ENCODE data around the gene SNPH.

Gene SNPH

GRCh38 chr20:1269850-1270249 is 3.8 kb downstream of the SNPH start:
- DNase-seq (ENCODE audit: extremely low spot score), result no peak
- TF ChIP-seq CTCF (IDR thresholded peaks at IDR 0.05; ENCODE audit: control extremely low read depth, extremely low read depth, low read depth, missing control alignments), result no peak
- ChIA-PET CTCF (no interaction called here), POLR2A (no interaction called here)

GRCh38 chr20:1272368-1273100 is 6.4 kb downstream of the SNPH start:
- POLR2A ChIA-PET, result no interaction called here
- CTCF ChIA-PET, result interaction anchor here (0.7 to 1.4 kb wide), 3 partner anchors 9 to 61 kb away, joined by 3 read pairs; no protein-coding TSS in a partner anchor
- TF ChIP-seq CTCF (IDR thresholded peaks at IDR 0.05; ENCODE audit: control extremely low read depth, extremely low read depth, low read depth, missing control alignments), result no peak
- no peak for DNase-seq (ENCODE audit: extremely low spot score)

GRCh38 chr20:1273366-1273765 is 7.3 kb downstream of the SNPH start:
- no peak for DNase-seq (ENCODE audit: extremely low spot score)
- ChIA-PET CTCF (interaction anchor here (1.3 to 1.4 kb wide), 2 partner anchors 13 to 61 kb away, joined by 3 to 4 read pairs; no protein-coding TSS in a partner anchor), POLR2A (no interaction called here)
- TF ChIP-seq CTCF (IDR thresholded peaks at IDR 0.05; ENCODE audit: control extremely low read depth, extremely low read depth, low read depth, missing control alignments), result no peak

GRCh38 chr20:1274485-1275311 is 8.6 kb downstream of the SNPH start:
- DNase-seq (ENCODE audit: extremely low spot score), result no peak
- CTCF ChIA-PET, result interaction anchor here (1.1 to 1.4 kb wide), 4 partner anchors 8 to 164 kb away, joined by 3 to 4 read pairs (median 3); no protein-coding TSS in a partner anchor
- TF ChIP-seq CTCF (IDR thresholded peaks at IDR 0.05; ENCODE audit: control extremely low read depth, extremely low read depth, low read depth, missing control alignments), result no peak
- POLR2A ChIA-PET, result no interaction called here

GRCh38 chr20:1275919-1276318 is 9.8 kb downstream of the SNPH start:
- TF ChIP-seq CTCF (IDR thresholded peaks at IDR 0.05; ENCODE audit: control extremely low read depth, extremely low read depth, low read depth, missing control alignments), result no peak
- ChIA-PET POLR2A (interaction anchor here (0.6 kb wide), 1 partner anchor 432 kb away, joined by 6 read pairs; no protein-coding TSS in a partner anchor), CTCF (interaction anchor here (0.8 to 1.2 kb wide), 3 partner anchors 11 to 163 kb away, joined by 3 to 4 read pairs (median 3); no protein-coding TSS in a partner anchor)
- DNase-seq (ENCODE audit: extremely low spot score), result no peak

- POLR2A ChIA-PET, result no interaction called here
- TF ChIP-seq CTCF (IDR thresholded peaks at IDR 0.05; ENCODE audit: control extremely low read depth, extremely low read depth, low read depth, missing control alignments), result no peak
- CTCF ChIA-PET, result no interaction called here
- no peak for DNase-seq (ENCODE audit: extremely low spot score)
Observed at GRCh38 chr20:1277529-1278322, 11.6 kb downstream of the SNPH start.

Data from GM10248 (cell line).